Epithelial cell of esophagus (primary cell): Measurements from ENCODE around the gene TALDO1.

Experiments used
- DNase-seq: peaks from one replicate; pipeline ENCODE4 v3.0.0; 2010; ENCODE audit warnings: low read depth
- H3K4me3 ChIP-seq: 2 replicates; pipeline ENCODE4 v1.5.1; 2011; ENCODE audit warnings: mild to moderate bottlenecking, low read length, control low read depth
- TF ChIP-seq, protein P1 (sequence below): IDR thresholded peaks from 2 replicates; pipeline ENCODE4 v1.5.1; 2011; ENCODE audit warnings: low read depth, mild to moderate bottlenecking, low read length, control low read depth, inconsistent platforms; ENCODE audit not compliant: insufficient read depth; ENCODE audit errors: missing control alignments

TALDO1 gene

DNA sequence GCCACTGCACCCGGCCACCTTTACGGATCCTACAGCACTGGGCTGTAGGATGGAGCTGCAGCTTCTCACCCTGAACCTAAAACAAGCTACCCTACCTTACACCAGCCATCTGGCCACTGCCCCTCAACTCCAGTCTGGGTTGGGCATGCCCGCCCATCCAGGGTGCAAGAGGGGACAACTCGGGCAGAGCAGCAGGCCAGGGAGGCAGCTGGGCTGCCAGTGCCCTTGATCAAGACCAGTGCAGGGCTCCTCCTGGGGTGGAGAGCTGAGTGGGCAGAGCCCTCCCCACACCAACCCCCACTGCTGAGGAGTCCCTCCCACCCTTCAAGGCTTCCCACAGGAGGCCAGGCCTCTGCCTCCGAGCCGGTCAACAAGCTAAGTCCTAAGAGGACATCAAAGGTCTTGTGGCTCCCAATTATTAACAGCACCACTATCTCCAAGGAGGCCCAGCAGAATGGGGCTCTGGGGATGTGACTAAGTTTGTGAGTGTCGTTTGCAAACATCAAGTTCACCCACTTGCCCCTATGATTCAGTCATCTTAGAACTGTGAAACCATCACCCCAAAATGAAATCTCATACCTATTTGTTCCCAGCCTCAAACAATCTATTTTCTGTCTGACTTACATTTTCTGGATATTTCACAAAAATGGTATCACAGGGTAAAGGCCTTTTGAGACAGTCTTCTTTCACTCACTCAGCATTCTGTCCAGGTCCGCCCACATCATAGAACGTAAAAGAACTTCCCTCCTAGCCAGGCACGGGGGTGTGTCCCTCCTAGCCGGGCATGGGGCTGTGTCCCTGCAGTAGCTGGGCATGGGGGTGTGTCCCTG lies 19.1 kb downstream of the TALDO1 start:
- DNase-seq, result no peak

DNA sequence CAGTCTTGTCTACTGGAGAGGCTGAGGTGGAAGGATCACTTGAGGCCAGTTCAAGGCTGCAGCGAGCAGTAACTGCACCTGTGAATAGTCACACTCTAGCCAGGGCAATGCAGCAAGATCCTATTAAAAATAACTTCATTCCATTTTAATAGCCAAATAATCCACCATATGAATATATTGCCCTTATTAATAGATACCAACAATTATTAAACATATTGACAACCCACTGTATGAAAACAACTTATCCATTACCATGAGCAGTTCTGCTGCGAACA lies 19.6 kb downstream of the TALDO1 start:
- no peak overlapping the region for H3K4me3 ChIP-seq
- TF ChIP-seq, protein P1, sequence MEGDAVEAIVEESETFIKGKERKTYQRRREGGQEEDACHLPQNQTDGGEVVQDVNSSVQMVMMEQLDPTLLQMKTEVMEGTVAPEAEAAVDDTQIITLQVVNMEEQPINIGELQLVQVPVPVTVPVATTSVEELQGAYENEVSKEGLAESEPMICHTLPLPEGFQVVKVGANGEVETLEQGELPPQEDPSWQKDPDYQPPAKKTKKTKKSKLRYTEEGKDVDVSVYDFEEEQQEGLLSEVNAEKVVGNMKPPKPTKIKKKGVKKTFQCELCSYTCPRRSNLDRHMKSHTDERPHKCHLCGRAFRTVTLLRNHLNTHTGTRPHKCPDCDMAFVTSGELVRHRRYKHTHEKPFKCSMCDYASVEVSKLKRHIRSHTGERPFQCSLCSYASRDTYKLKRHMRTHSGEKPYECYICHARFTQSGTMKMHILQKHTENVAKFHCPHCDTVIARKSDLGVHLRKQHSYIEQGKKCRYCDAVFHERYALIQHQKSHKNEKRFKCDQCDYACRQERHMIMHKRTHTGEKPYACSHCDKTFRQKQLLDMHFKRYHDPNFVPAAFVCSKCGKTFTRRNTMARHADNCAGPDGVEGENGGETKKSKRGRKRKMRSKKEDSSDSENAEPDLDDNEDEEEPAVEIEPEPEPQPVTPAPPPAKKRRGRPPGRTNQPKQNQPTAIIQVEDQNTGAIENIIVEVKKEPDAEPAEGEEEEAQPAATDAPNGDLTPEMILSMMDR, result no peak
- no peak for DNase-seq

More for the DNA sequence above, 19.1 kb downstream of the TALDO1 start:
- TF ChIP-seq, protein P1, result no peak
- no peak overlapping the region for H3K4me3 ChIP-seq

DNA sequence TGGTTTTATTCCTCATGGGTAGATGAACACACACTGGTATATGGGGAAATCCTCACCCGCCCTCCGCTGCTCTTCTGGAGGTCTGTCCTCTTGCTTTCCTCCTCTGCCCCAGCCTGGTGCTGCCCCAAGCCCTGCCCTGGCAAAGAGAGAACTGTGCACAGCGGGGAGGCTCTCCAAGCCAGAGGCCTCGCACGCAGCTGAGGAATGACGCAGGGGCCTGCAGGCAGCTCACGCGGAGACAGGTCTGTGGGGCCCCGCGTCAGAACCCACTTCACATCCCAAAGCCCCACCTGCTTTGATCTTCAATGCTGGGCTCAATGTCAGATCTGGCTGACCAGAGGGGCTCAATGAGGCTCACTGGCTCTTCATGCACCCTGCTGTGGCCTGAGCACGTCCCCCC lies 20.0 kb downstream of the TALDO1 start:
- no peak overlapping the region for H3K4me3 ChIP-seq
- no peak for DNase-seq
- TF ChIP-seq, protein P1, result no peak

DNA sequence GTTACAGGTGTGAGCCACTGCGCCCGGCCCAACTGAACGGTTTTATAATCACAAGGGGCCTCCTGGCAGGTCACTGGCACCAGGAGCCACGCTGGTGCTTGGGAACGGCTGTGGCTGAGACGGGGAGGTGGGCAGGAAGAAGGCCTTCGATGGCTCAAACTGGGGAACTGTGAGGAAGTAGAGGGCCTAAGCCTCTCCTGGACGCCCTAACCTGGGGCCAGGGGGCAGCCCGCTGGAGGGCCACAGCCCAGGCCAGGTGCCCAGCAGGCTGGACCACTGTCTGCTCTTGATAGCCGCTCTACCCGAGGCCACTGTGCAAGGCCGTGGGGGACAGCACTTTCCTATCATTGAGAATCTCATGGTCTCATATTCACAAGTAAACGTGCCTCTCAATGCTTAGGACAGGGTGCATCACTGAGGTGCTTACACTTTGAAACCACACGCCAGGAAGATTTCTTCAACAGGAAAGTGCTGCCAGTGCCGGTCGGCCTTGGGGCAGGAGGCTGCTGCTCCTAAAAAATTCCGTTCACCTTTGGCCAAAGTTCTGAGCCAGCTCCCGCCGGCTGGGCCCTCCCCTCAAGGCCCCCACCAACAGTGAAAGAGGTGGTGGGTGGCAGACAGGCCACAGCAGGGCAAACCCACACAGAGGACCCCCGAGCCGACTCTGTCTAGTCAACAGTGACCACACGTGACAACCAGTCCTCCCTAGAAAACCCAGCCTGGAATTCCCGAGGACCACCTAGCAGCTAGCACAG lies 22.8 kb downstream of the TALDO1 start:
- no peak for DNase-seq
- H3K4me3 ChIP-seq, result no peak overlapping the region
- TF ChIP-seq, protein P1, result no peak

GRCh38 chr11:770642-771616 lies 23.7 kb downstream of the TALDO1 start:
- TF ChIP-seq, protein P1, result no peak
- no peak overlapping the region for H3K4me3 ChIP-seq
- DNase-seq, result no peak

GRCh38 chr11:771617-772204 lies 24.4 kb downstream of the TALDO1 start:
- H3K4me3 ChIP-seq, result no peak overlapping the region
- no peak for DNase-seq
- TF ChIP-seq, protein P1, result no peak
